OCI-LY7 (cell line): ENCODE measurements around the gene ROCK1. TPM values are rescaled to one million over a fixed set of nuclear protein-coding genes. Genes with fewer than 3 reads are reported as not detected.

Source experiments
- BruUV-seq: library from RNA; stranded (reverse); fragments of 400-500 nt; replicated peaks from 2 replicates; lab custom pipeline; 2021; lab: Mats Ljungman, UMichigan
- CTCF ChIA-PET: fragments of 300-600 bp; sonication (Branson Sonifier 250); formaldehyde crosslinking; loops from one replicate; lab custom pipeline; 2022; ENCODE audit warnings: antibody characterized with exemption; ENCODE audit not compliant: unreplicated experiment; lab: Charles Lee
- POLR2A ChIA-PET: fragments of 300-600 bp; sonication (Branson Sonifier 250); formaldehyde crosslinking; loops from one replicate; lab custom pipeline; 2022; ENCODE audit warnings: antibody characterized with exemption; lab: Charles Lee
- DNase-seq: peaks from one replicate; pipeline ENCODE4 v3.0.0-alpha.2; 2015; ENCODE audit warnings: low spot score
- H2AFZ ChIP-seq: fragments of 200-600 bp; sonication (generic), shearing (Covaris generic); 2 replicates; pipeline ENCODE4 v1.6.1; 2014; ENCODE audit warnings: mild to moderate bottlenecking, antibody characterized with exemption, low read length, moderate library complexity
- H3K27ac ChIP-seq: fragments of 200-600 bp; sonication (generic); 2 replicates; pipeline ENCODE4 v1.5.1; 2014; ENCODE audit warnings: mixed run types, low read depth, mild to moderate bottlenecking, moderate library complexity, low read length, inconsistent platforms; ENCODE audit not compliant: poor library complexity, severe bottlenecking
- H3K36me3 ChIP-seq: fragments of 200-600 bp; sonication (generic); 2 replicates; pipeline ENCODE4 v1.6.1; 2014; ENCODE audit warnings: mild to moderate bottlenecking, antibody characterized with exemption, low read length, moderate library complexity, mixed read lengths; ENCODE audit not compliant: insufficient read depth
- H3K4me1 ChIP-seq: fragments of 200-600 bp; sonication (generic); 2 replicates; pipeline ENCODE4 v1.5.1; 2014; ENCODE audit warnings: mild to moderate bottlenecking, low read length; ENCODE audit not compliant: insufficient read depth, poor library complexity, severe bottlenecking
- H3K4me2 ChIP-seq: fragments of 200-600 bp; sonication (generic); 2 replicates; pipeline ENCODE4 v1.6.1; 2014; ENCODE audit warnings: mild to moderate bottlenecking, low read length
- H3K4me3 ChIP-seq: fragments of 200-600 bp; sonication (generic); 2 replicates; pipeline ENCODE4 v1.5.1; 2014; ENCODE audit warnings: mild to moderate bottlenecking, low read depth, low read length; ENCODE audit not compliant: poor library complexity, severe bottlenecking
- H3K79me2 ChIP-seq: fragments of 200-600 bp; sonication (generic); 2 replicates; pipeline ENCODE4 v1.6.1; 2016; ENCODE audit warnings: low read depth, mild to moderate bottlenecking, low read length, moderate library complexity, mixed read lengths; ENCODE audit not compliant: insufficient read depth
- H3K9me2 ChIP-seq: fragments of 200-600 bp; sonication (generic); 2 replicates; pipeline ENCODE4 v1.6.1; 2016; ENCODE audit warnings: mild to moderate bottlenecking, low read length, mixed read lengths; ENCODE audit not compliant: insufficient read depth
- H3K9me3 ChIP-seq: fragments of 200-600 bp; sonication (generic); 2 replicates; pipeline ENCODE4 v1.6.1; 2014; ENCODE audit warnings: mild to moderate bottlenecking, mixed run types, low read length, mixed read lengths
- H4K20me1 ChIP-seq: fragments of 200-600 bp; sonication (generic); 2 replicates; pipeline ENCODE4 v1.6.1; 2014; ENCODE audit warnings: mild to moderate bottlenecking, antibody characterized with exemption, low read length, moderate library complexity, mixed read lengths; ENCODE audit not compliant: insufficient read depth
- CTCF ChIP-seq: fragments of 200-600 bp; sonication (generic); conservative IDR thresholded peaks from 2 replicates; pipeline ENCODE4 v1.5.1; 2014; ENCODE audit warnings: mild to moderate bottlenecking, antibody characterized with exemption, low read length, moderate library complexity, mixed read lengths
- EZH2phosphoT487 ChIP-seq: fragments of 200-600 bp; sonication (generic); IDR thresholded peaks from 2 replicates; pipeline ENCODE4 v1.6.1; 2018; ENCODE audit warnings: low read depth, borderline replicate concordance, mild to moderate bottlenecking, mixed run types, antibody characterized with exemption, low read length, moderate library complexity, mixed read lengths
- intact Hi-C: fragments of 100-400 bp; cut with micrococcal nuclease; formaldehyde crosslinking; loops from one replicate; pipeline ENCODE4 v1.10.0; 2022; ENCODE audit not compliant: unreplicated experiment
- total RNA-seq, 2 experiments: library from RNA; depleted of rRNA in 1 of 2; stranded (reverse); fragments of >200 nt in 1 of 2; shearing (Covaris generic) in 1 of 2; gene quantifications; 2 replicates each; pipeline ENCODE4 v1.2.3, GENCODE V29; 2014 to 2022

ROCK1 gene
- total RNA-seq, 2 experiments from 2014 or later = 43.2 to 69.6 TPM

DNA sequence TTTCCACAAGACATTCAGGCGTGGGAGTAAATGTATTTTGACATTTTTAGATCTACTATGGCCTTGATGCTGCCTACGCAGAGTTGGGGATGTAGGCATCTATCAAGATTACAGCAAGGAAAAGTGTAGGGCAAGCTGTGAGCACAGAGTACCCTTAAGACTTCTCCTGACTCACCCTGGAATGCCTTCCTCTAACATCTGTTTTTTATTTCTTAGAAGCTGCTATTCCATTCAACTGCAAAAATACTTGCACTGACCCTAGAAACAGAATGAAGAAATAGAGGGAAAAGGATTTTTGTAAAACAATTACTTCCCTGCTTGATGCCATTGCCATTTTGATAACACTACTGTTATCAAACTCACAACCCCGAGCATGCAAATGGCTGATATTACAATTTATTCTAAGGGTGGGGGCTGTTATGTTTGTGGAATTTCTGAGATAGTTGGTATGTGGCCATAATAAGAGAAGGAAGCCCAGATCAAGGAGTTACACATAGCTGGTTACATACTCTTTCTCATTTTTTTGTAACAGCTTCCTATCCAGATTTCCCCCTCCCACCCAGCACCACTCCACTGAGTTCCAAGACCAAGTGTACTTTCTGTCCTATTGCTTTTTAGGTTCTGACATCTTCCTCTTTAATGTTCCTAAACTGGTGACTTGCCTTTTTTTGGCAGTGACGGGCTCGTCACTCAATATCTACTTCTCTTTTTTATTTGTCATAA is 6.0 kb upstream of the ROCK1 start:
- Histone ChIP-seq H3K9me2 (no peaks in the 10 kb centered on the region), H3K79me2 (no peaks in the 10 kb centered on the region), H4K20me1 (no peaks in the 10 kb centered on the region), H3K4me1 (peaks cover 2% of the 10 kb centered on the region), H3K4me3 (no peak overlapping the region), H3K36me3 (no peaks in the 10 kb centered on the region), H3K27ac (no peak overlapping the region), H3K9me3 (no peaks in the 10 kb centered on the region), H3K4me2 (no peak overlapping the region), H2AFZ (no peak overlapping the region)
- TF ChIP-seq EZH2phosphoT487 (no peak), CTCF (no peak)
- ChIA-PET POLR2A (interaction anchor here (0.6 kb wide), 1 partner anchor 115 kb away, joined by 3 read pairs; no protein-coding TSS in a partner anchor), CTCF (no interaction called here)
- DNase-seq = no peak
- BruUV-seq = no TSS peak
- intact Hi-C loops = loop anchor here (10.0 kb wide), 2 partner anchors 143 to 487 kb away; partner anchors contain the start of gene ESCO1

- Histone ChIP-seq H3K9me3 (no peaks in the 10 kb centered on the region), H3K27ac (no peak overlapping the region), H3K79me2 (peaks cover 7% of the 10 kb centered on the region; the same call in 1 of the 2 replicates), H2AFZ (no peak overlapping the region), H3K4me2 (no peak overlapping the region), H3K4me1 (peaks cover 6% of the 10 kb centered on the region), H3K4me3 (no peak overlapping the region), H4K20me1 (no peaks in the 10 kb centered on the region), H3K9me2 (no peaks in the 10 kb centered on the region), H3K36me3 (no peaks in the 10 kb centered on the region)
- intact Hi-C loops = loop anchor here (10.0 kb wide), 2 partner anchors 141 to 489 kb away; partner anchors contain the start of gene ESCO1
- DNase-seq = no peak
- TF ChIP-seq CTCF (no peak), EZH2phosphoT487 (no peak)
- CTCF ChIA-PET = no interaction called here
- POLR2A ChIA-PET = interaction anchor here (0.7 kb wide), 1 partner anchor 108 kb away, joined by 3 read pairs; no protein-coding TSS in a partner anchor
- no TSS peak for BruUV-seq
Measured at GRCh38 chr18:21115519-21116411, 4.2 kb upstream of the ROCK1 start.
